ENCODE measurements around the gene PDZD4. TPM values are rescaled to one million over a fixed set of nuclear protein-coding genes. Genes with fewer than 3 reads are reported as not detected.
A peak's percentile ranks its signal among the peaks of the same experiment; 100 is the strongest.

PDZD4 gene
- total and polyA plus RNA-seq, 9 of the 15 experiments (the other 6 are each of a cell fraction or from before 2014, with no cell fraction given) = 0.05 to 0.38 (median 0.07) TPM; not detected in 5

- TF ChIP-seq E2F5 (CRISPR knock-in tag; IDR thresholded peaks at IDR 0.05) (no peak), HMG20B (CRISPR knock-in tag; IDR thresholded peaks at IDR 0.05) (no peak), SRF (CRISPR knock-in tag; IDR thresholded peaks at IDR 0.05) (peak in 1 of 2 experiments; percentile 63; a peak in 1 of 4 replicates), PML (IDR thresholded peaks at IDR 0.05; ENCODE audit: low read length) (no peak; the same call in none of the 2 replicates), L3MBTL2 (IDR thresholded peaks at IDR 0.05) (peak; percentile 96), ATF7 (IDR thresholded peaks at IDR 0.05) (peak; percentile 87), SNRNP70 (optimal IDR thresholded peaks at IDR 0.05; ENCODE audit: low read depth, low read length) (no peak), SOX6 (IDR thresholded peaks at IDR 0.05) (peak; percentile 50; the same call in 1 of the 2 replicates), ATF3 (IDR thresholded peaks at IDR 0.05) (no peak), ATF3 (CRISPR knock-in tag; conservative IDR thresholded peaks at IDR 0.05) (peak; percentile 72), PTBP1 (IDR thresholded peaks at IDR 0.05; ENCODE audit: low read depth, low read length) (no peak), HEY1 (CRISPR knock-in tag; IDR thresholded peaks at IDR 0.05; ENCODE audit: borderline replicate concordance) (no peak), ZNF444 (CRISPR knock-in tag; IDR thresholded peaks at IDR 0.05) (no peak), MYC (IDR thresholded peaks at IDR 0.05; ENCODE audit: low read depth, low read length) (peak; percentile 79), MYC (CRISPR knock-in tag; IDR thresholded peaks at IDR 0.05; ENCODE audit: borderline replicate concordance, low read depth) (peak; percentile 21; the same call in 1 of the 2 replicates), C11orf30 (IDR thresholded peaks at IDR 0.05; ENCODE audit: low read depth) (peak; percentile 71), RBBP5 (IDR thresholded peaks at IDR 0.05; ENCODE audit: borderline replicate concordance, insufficient read depth, low read length, poor library complexity, severe bottlenecking) (peak; percentile 84), MBD2 (IDR thresholded peaks at IDR 0.05; ENCODE audit: borderline replicate concordance, low read depth) (peak; percentile 55; the same call in 1 of the 2 replicates), ZNF639 (CRISPR knock-in tag; conservative IDR thresholded peaks at IDR 0.05 in 1 of 2, IDR thresholded peaks at IDR 0.05 in 1 of 2) (peak in 1 of 2 experiments; percentile 91; a peak in 2 of 4 replicates), ZHX1 (conservative IDR thresholded peaks at IDR 0.05; ENCODE audit: low read length) (peak; percentile 23; the same call in 1 of the 2 replicates), ZNF41 (CRISPR knock-in tag; conservative IDR thresholded peaks at IDR 0.05) (no peak)
Measured at GRCh38 chrX:153794018-153794896, 36.1 kb downstream of the PDZD4 start, which contains the start of the genes IDH3G and SSR4 (continued).

Measured in K562 (cell line).